ENCODE measurements around the gene SORCS2. TPM values are rescaled to one million over a fixed set of nuclear protein-coding genes. Genes with fewer than 3 reads are reported as not detected.

Gene SORCS2
- total and polyA plus RNA-seq, 9 donors, result 7.4 to 24.9 (median 13.0) TPM

GRCh38 chr4:7719354-7720174 lies 527.2 kb downstream of the SORCS2 start:
- Histone ChIP-seq H3K4me3 (ENCODE audit: low read length) (no peak overlapping the region), H3K36me3 (ENCODE audit: control insufficient read depth, insufficient read depth, low read length) (peaks cover 6% of the 10 kb centered on the region), H3K9me3 (replicated peaks; ENCODE audit: control insufficient read depth, low read depth, low read length) (no peaks in the 10 kb centered on the region), H3K4me1 (ENCODE audit: control insufficient read depth, insufficient read depth, low read length) (peaks cover 12% of the 10 kb centered on the region), H3K27me3 (ENCODE audit: control insufficient read depth, insufficient read depth, low read length) (peaks cover 24% of the 10 kb centered on the region), H3K27ac (ENCODE audit: low read length) (no peak overlapping the region)
- 24% methylated on average over 22 of the region's 33 CpGs for WGBS (ENCODE audit: insufficient coverage)
- DNase-seq, result peak; percentile 65

- H3K4me3 ChIP-seq (ENCODE audit: low read length), result no peak overlapping the region
- 66% methylated on average over 10 of the region's 13 CpGs for WGBS (ENCODE audit: insufficient coverage)
Observed at GRCh38 chr4:7721984-7722551, 529.7 kb downstream of the SORCS2 start.

GRCh38 chr4:7722766-7723387 lies 530.5 kb downstream of the SORCS2 start:
- DNase-seq, result peak; percentile 46
- H3K4me3 ChIP-seq (ENCODE audit: low read length), result no peak overlapping the region
- H3K9me3 ChIP-seq (replicated peaks; ENCODE audit: control insufficient read depth, low read depth, low read length), result no peaks in the 10 kb centered on the region
- 22% methylated on average over 8 of the region's 22 CpGs for WGBS (ENCODE audit: insufficient coverage)
- H3K36me3 ChIP-seq (ENCODE audit: control insufficient read depth, insufficient read depth, low read length), result no peaks in the 10 kb centered on the region
- peaks cover 12% of the 10 kb centered on the region for H3K4me1 ChIP-seq (ENCODE audit: control insufficient read depth, insufficient read depth, low read length)
- H3K27ac ChIP-seq (ENCODE audit: low read length), result no peak overlapping the region
- H3K27me3 ChIP-seq (ENCODE audit: control insufficient read depth, insufficient read depth, low read length), result peaks cover 21% of the 10 kb centered on the region

More at GRCh38 chr4:7721984-7722551, 529.7 kb downstream of the SORCS2 start:
- Histone ChIP-seq H3K4me1 (ENCODE audit: control insufficient read depth, insufficient read depth, low read length) (peaks cover 12% of the 10 kb centered on the region), H3K36me3 (ENCODE audit: control insufficient read depth, insufficient read depth, low read length) (peaks cover 3% of the 10 kb centered on the region), H3K9me3 (replicated peaks; ENCODE audit: control insufficient read depth, low read depth, low read length) (no peaks in the 10 kb centered on the region), H3K27ac (ENCODE audit: low read length) (no peak overlapping the region), H3K27me3 (ENCODE audit: control insufficient read depth, insufficient read depth, low read length) (peaks cover 22% of the 10 kb centered on the region)
- DNase-seq, result no peak

DNA sequence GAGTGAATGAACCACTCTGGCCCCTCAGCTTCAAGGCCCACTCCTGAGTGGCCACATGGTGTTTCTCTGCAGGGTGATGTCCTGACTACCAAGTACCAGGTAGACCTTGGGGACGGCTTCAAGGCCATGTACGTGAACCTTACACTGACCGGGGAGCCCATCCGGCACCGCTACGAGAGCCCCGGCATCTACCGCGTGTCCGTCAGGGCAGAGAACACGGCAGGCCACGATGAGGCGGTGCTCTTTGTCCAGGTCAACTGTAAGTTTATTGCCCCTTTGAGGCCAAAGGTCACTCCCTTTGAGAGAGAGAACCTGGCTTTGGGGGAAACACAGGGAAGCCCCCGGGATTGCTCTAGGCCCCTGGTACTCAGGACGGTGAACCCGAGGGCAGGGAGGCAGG lies 531.3 kb downstream of the SORCS2 start:
- WGBS (ENCODE audit: insufficient coverage), result 98% methylated on average over 16 of the region's 16 CpGs
- peaks cover 12% of the 10 kb centered on the region for H3K4me1 ChIP-seq (ENCODE audit: control insufficient read depth, insufficient read depth, low read length)
- DNase-seq, result no peak
- no peak overlapping the region for H3K4me3 ChIP-seq (ENCODE audit: low read length)
- H3K9me3 ChIP-seq (replicated peaks; ENCODE audit: control insufficient read depth, low read depth, low read length), result no peaks in the 10 kb centered on the region
- H3K27ac ChIP-seq (ENCODE audit: low read length), result no peak overlapping the region
- no peaks in the 10 kb centered on the region for H3K36me3 ChIP-seq (ENCODE audit: control insufficient read depth, insufficient read depth, low read length)
- H3K27me3 ChIP-seq (ENCODE audit: control insufficient read depth, insufficient read depth, low read length), result peaks cover 21% of the 10 kb centered on the region

- no peak overlapping the region for H3K27ac ChIP-seq (ENCODE audit: low read length)
- WGBS (ENCODE audit: insufficient coverage), result 93% methylated on average over 4 of the region's 9 CpGs
- peaks cover 4% of the 10 kb centered on the region for H3K27me3 ChIP-seq (ENCODE audit: control insufficient read depth, insufficient read depth, low read length)
- no peaks in the 10 kb centered on the region for H3K36me3 ChIP-seq (ENCODE audit: control insufficient read depth, insufficient read depth, low read length)
- H3K9me3 ChIP-seq (replicated peaks; ENCODE audit: control insufficient read depth, low read depth, low read length), result no peaks in the 10 kb centered on the region
- peaks cover 5% of the 10 kb centered on the region for H3K4me1 ChIP-seq (ENCODE audit: control insufficient read depth, insufficient read depth, low read length)
- DNase-seq, result no peak
- no peak overlapping the region for H3K4me3 ChIP-seq (ENCODE audit: low read length)
Observed at GRCh38 chr4:7725951-7726350, 533.6 kb downstream of the SORCS2 start.

GRCh38 chr4:7726665-7727413 lies 534.5 kb downstream of the SORCS2 start:
- Histone ChIP-seq H3K4me1 (ENCODE audit: control insufficient read depth, insufficient read depth, low read length) (peaks cover 5% of the 10 kb centered on the region), H3K27ac (ENCODE audit: low read length) (no peak overlapping the region), H3K36me3 (ENCODE audit: control insufficient read depth, insufficient read depth, low read length) (no peaks in the 10 kb centered on the region), H3K9me3 (replicated peaks; ENCODE audit: control insufficient read depth, low read depth, low read length) (no peaks in the 10 kb centered on the region), H3K27me3 (ENCODE audit: control insufficient read depth, insufficient read depth, low read length) (peaks cover 2% of the 10 kb centered on the region), H3K4me3 (ENCODE audit: low read length) (no peak overlapping the region)
- 84% methylated on average over 12 of the region's 22 CpGs for WGBS (ENCODE audit: insufficient coverage)
- no peak for DNase-seq

- 100% methylated on average over 1 of the region's 1 CpG for WGBS (ENCODE audit: insufficient coverage)
- no peak overlapping the region for H3K27ac ChIP-seq (ENCODE audit: low read length)
- H3K4me3 ChIP-seq (ENCODE audit: low read length), result no peak overlapping the region
- H3K27me3 ChIP-seq (ENCODE audit: control insufficient read depth, insufficient read depth, low read length), result no peaks in the 10 kb centered on the region
- no peak for DNase-seq
- H3K36me3 ChIP-seq (ENCODE audit: control insufficient read depth, insufficient read depth, low read length), result no peaks in the 10 kb centered on the region
- H3K4me1 ChIP-seq (ENCODE audit: control insufficient read depth, insufficient read depth, low read length), result peaks cover 3% of the 10 kb centered on the region
- no peaks in the 10 kb centered on the region for H3K9me3 ChIP-seq (replicated peaks; ENCODE audit: control insufficient read depth, low read depth, low read length)
Observed at GRCh38 chr4:7727749-7728148, 535.4 kb downstream of the SORCS2 start.

GRCh38 chr4:7731437-7731836 lies 539.1 kb downstream of the SORCS2 start:
- Histone ChIP-seq H3K9me3 (replicated peaks; ENCODE audit: control insufficient read depth, low read depth, low read length) (no peaks in the 10 kb centered on the region), H3K4me3 (ENCODE audit: low read length) (no peak overlapping the region), H3K27me3 (ENCODE audit: control insufficient read depth, insufficient read depth, low read length) (peaks cover 2% of the 10 kb centered on the region), H3K27ac (ENCODE audit: low read length) (no peak overlapping the region), H3K4me1 (ENCODE audit: control insufficient read depth, insufficient read depth, low read length) (no peaks in the 10 kb centered on the region), H3K36me3 (ENCODE audit: control insufficient read depth, insufficient read depth, low read length) (peaks cover 4% of the 10 kb centered on the region)
- no peak for DNase-seq
- no CpG with 5 or more reads among the region's 4 CpGs for WGBS (ENCODE audit: insufficient coverage)

GRCh38 chr4:7732263-7732662 lies 539.9 kb downstream of the SORCS2 start:
- Histone ChIP-seq H3K4me3 (ENCODE audit: low read length) (no peak overlapping the region), H3K27me3 (ENCODE audit: control insufficient read depth, insufficient read depth, low read length) (peaks cover 2% of the 10 kb centered on the region), H3K4me1 (ENCODE audit: control insufficient read depth, insufficient read depth, low read length) (no peaks in the 10 kb centered on the region), H3K36me3 (ENCODE audit: control insufficient read depth, insufficient read depth, low read length) (peaks cover 4% of the 10 kb centered on the region), H3K9me3 (replicated peaks; ENCODE audit: control insufficient read depth, low read depth, low read length) (no peaks in the 10 kb centered on the region), H3K27ac (ENCODE audit: low read length) (no peak overlapping the region)
- no peak for DNase-seq
- no CpG with 5 or more reads among the region's 9 CpGs for WGBS (ENCODE audit: insufficient coverage)

DNA sequence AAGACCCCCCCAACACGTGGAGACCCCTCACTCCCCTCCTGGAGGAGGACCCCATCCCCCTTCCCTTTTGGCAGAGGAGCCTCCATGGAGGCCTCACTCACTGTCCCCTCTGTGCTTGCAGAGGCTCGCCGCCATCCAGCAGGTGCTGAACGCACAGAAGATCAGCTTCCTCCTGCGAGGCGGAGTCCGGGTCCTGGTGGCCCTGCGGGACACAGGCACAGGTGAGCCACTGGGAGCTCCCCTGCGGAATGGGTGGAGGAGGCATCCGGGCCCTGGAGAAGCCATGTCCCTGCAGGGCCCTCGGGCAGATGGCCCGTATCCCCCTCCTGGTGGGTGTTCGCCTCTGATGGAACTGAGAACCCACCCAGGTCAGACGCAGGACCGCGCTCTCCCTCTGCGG lies 540.9 kb downstream of the SORCS2 start:
- H3K4me1 ChIP-seq (ENCODE audit: control insufficient read depth, insufficient read depth, low read length), result no peaks in the 10 kb centered on the region
- no peak for DNase-seq
- H3K27ac ChIP-seq (ENCODE audit: low read length), result no peak overlapping the region
- H3K9me3 ChIP-seq (replicated peaks; ENCODE audit: control insufficient read depth, low read depth, low read length), result peaks cover 4% of the 10 kb centered on the region
- peaks cover 12% of the 10 kb centered on the region for H3K36me3 ChIP-seq (ENCODE audit: control insufficient read depth, insufficient read depth, low read length)
- H3K27me3 ChIP-seq (ENCODE audit: control insufficient read depth, insufficient read depth, low read length), result peaks cover 2% of the 10 kb centered on the region
- no peak overlapping the region for H3K4me3 ChIP-seq (ENCODE audit: low read length)
- 85% methylated on average over 16 of the region's 17 CpGs for WGBS (ENCODE audit: insufficient coverage)
